Neural progenitor cell (in vitro differentiated cells): Measurements from ENCODE around the gene PRDM7.
"Not testable (repeated sequence)": the region's sequence is repeated elsewhere in the genome, so short reads cannot be mapped to it uniquely, and the experiment has no call there.

ENCODE experiments used
- CTCF ChIP-seq: fragments of 200-600 bp; sonication (generic); IDR thresholded peaks from 2 replicates; pipeline ENCODE4 v1.5.1; 2017; ENCODE audit warnings: antibody characterized with exemption, mild to moderate bottlenecking
- EZH2 ChIP-seq: fragments of 200-600 bp; sonication (generic); IDR thresholded peaks from 2 replicates; pipeline ENCODE4 v1.6.1; 2017; ENCODE audit warnings: antibody characterized with exemption, mild to moderate bottlenecking, moderate library complexity
- EZH2phosphoT487 ChIP-seq: fragments of 200-600 bp; sonication (generic); IDR thresholded peaks from 2 replicates; pipeline ENCODE4 v1.6.1; 2017; ENCODE audit warnings: antibody characterized with exemption

GRCh38 chr16:90094791-90095190 lies 17.7 kb upstream of the PRDM7 start:
- TF ChIP-seq CTCF, EZH2phosphoT487, EZH2: not testable (repeated sequence)
